Measurements from ENCODE around the gene SBNO1. TPM values are rescaled to one million over a fixed set of nuclear protein-coding genes. Genes with fewer than 3 reads are reported as not detected.
"Not testable (repeated sequence)": the region's sequence is repeated elsewhere in the genome, so short reads cannot be mapped to it uniquely, and the experiment has no call there.

SBNO1 gene
- total RNA-seq (36.4 TPM), polyA plus RNA-seq (10 to 100 TPM; 27.8 to 34.5 (median 29.6) TPM)

GRCh38 chr12:123364532-123365024, at the start of gene SBNO1:
Gene SBNO1 (minus strand): TSS chr12:123364847. CDS start chr12:123350441, 14,406 bp downstream.
- peak within 1 kb of the TSS; percentile 93 to 98 (median 95) for H3K4me3 Mint-ChIP-seq

DNA sequence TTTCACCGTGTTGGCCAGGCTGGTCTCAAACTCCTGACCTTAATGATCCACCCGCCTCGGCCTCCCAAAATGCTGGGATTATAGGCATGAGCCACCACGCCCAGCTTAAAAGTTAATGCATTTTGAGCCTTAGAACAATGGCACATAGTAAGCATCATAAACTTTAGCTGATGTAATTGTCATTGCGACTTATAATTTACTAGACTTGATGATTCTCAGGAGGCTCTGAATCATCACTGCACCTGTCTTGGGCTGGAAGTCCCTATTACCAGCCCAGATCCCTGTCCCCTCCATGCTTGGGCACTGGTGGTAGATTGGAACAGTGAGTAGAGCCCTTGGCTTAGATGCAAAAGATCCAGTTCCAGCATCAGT, 45.4 kb upstream of the SBNO1 start:
- Mint-ChIP-seq H3K4me1 (peaks cover 0 to 3% (median 2%) of the 10 kb centered on the region in 4 donors), H3K27me3 (no peaks in the 10 kb centered on the region), H3K9me3 (no peaks in the 10 kb centered on the region), H3K36me3 (peaks cover 12% of the 10 kb centered on the region), H3K27ac (no peak overlapping the region), H3K4me3 (no peak overlapping the region)
- Histone ChIP-seq H3K36me3 (ENCODE audit: control insufficient read depth, insufficient read depth, low read length) (peaks cover 21% of the 10 kb centered on the region), H3K4me3 (ENCODE audit: low read depth, low read length) (no peak overlapping the region), H3K4me1 (ENCODE audit: control insufficient read depth, insufficient read depth, low read length, poor library complexity, severe bottlenecking) (no peaks in the 10 kb centered on the region), H3K9me3 (ENCODE audit: control insufficient read depth in 2 of 2, low read length in 2 of 2) (no peaks in the 10 kb centered on the region), H3K27ac (ENCODE audit: insufficient read depth, low read length, poor library complexity, severe bottlenecking) (peak overlapping the region; percentile 14), H3K27me3 (ENCODE audit: control insufficient read depth, insufficient read depth, low read length) (no peaks in the 10 kb centered on the region)
- no peak for ATAC-seq (ENCODE audit: low read depth in 2 of 2)
- DNase-seq: no peak

More at GRCh38 chr12:123364532-123365024, at the start of gene SBNO1:
- H3K9me3 ChIP-seq (ENCODE audit: control insufficient read depth in 2 of 2, low read length in 2 of 2): no peaks in the 10 kb centered on the region
- peaks cover 35% of the 10 kb centered on the region for H3K4me1 ChIP-seq (ENCODE audit: control insufficient read depth, insufficient read depth, low read length, poor library complexity, severe bottlenecking)
- Mint-ChIP-seq H3K9me3 (no peaks in the 10 kb centered on the region), H3K27me3 (no peaks in the 10 kb centered on the region), H3K27ac (peak within 1 kb of the TSS; percentile 96 to 99 (median 96)), H3K36me3 (no peaks in the 10 kb centered on the region), H3K4me1 (peaks cover 8 to 38% (median 18%) of the 10 kb centered on the region in 4 donors)
- peak within 1 kb of the TSS; percentile 98 for H3K27ac ChIP-seq (ENCODE audit: insufficient read depth, low read length, poor library complexity, severe bottlenecking)
- ATAC-seq (ENCODE audit: low read depth in 2 of 2) (peak; percentile 56 to 60), DNase-seq (peak; percentile 88 to 93 (median 93))
- no peaks in the 10 kb centered on the region for H3K27me3 ChIP-seq (ENCODE audit: control insufficient read depth, insufficient read depth, low read length)
- peak within 1 kb of the TSS; percentile 94 for H3K4me3 ChIP-seq (ENCODE audit: low read depth, low read length)
- no peaks in the 10 kb centered on the region for H3K36me3 ChIP-seq (ENCODE audit: control insufficient read depth, insufficient read depth, low read length)

DNA sequence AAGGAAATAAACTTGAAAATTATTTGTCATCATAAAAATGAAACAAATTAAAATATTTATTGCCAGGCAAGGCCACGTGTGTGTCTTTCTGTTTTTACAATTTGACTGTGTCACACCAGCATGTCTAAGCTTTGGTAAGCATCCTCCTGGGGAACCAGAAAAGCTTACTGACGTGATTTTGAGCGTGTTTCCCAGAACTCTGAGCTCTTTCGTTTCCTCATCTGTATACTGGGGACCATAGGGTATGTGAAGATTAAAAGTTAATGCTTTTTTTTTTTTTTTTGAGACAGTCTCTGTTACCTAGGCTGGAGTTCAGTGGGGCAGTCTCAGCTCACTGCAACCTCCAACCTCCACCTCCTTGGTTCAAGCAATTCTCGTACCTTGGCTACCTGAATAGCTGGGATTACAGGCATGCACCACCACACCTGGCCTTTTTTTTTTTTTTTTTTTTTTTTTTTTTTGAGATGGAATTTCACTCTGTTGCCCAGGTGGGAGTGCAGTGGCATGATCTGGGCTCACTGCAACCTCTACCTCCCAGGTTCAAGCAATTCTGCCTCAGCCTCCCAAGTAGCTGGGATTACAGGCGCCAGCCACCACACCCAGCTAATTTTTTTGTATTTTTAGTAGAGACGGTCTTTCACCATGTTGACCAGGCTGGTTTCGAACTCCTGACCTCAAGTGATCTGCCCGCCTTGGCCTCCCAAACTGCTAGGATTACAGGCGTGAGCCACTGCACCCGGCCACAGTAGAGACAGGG, 44.8 kb upstream of the SBNO1 start:
- not testable (repeated sequence) for H3K27me3 Mint-ChIP-seq; H3K4me1 ChIP-seq (ENCODE audit: control insufficient read depth, insufficient read depth, low read length, poor library complexity, severe bottlenecking); DNase-seq; H3K4me3 ChIP-seq (ENCODE audit: low read depth, low read length); H3K27me3 ChIP-seq (ENCODE audit: control insufficient read depth, insufficient read depth, low read length); H3K9me3 ChIP-seq (ENCODE audit: control insufficient read depth in 2 of 2, low read length in 2 of 2); H3K27ac ChIP-seq (ENCODE audit: insufficient read depth, low read length, poor library complexity, severe bottlenecking); H3K4me1 Mint-ChIP-seq; H3K9me3 Mint-ChIP-seq
- H3K4me3 Mint-ChIP-seq: peak overlapping the region in 1 of 4 donors; percentile 21
- H3K27ac Mint-ChIP-seq: peak overlapping the region in 1 of 3 donors; percentile 89
- H3K36me3 ChIP-seq (ENCODE audit: control insufficient read depth, insufficient read depth, low read length): peaks cover 25% of the 10 kb centered on the region
- peak in 1 of 2 donors; percentile 28 for ATAC-seq (ENCODE audit: low read depth in 2 of 2)
- H3K36me3 Mint-ChIP-seq: peaks cover 14% of the 10 kb centered on the region

GRCh38 chr12:123408619-123409018, 44.0 kb upstream of the SBNO1 start:
- H3K27me3 ChIP-seq (ENCODE audit: control insufficient read depth, insufficient read depth, low read length); H3K4me1 ChIP-seq (ENCODE audit: control insufficient read depth, insufficient read depth, low read length, poor library complexity, severe bottlenecking); H3K4me3 Mint-ChIP-seq; ATAC-seq (ENCODE audit: low read depth in 2 of 2); H3K4me1 Mint-ChIP-seq; H3K9me3 Mint-ChIP-seq; H3K27ac Mint-ChIP-seq; H3K4me3 ChIP-seq (ENCODE audit: low read depth, low read length); DNase-seq; H3K27ac ChIP-seq (ENCODE audit: insufficient read depth, low read length, poor library complexity, severe bottlenecking); H3K27me3 Mint-ChIP-seq; H3K9me3 ChIP-seq (ENCODE audit: control insufficient read depth in 2 of 2, low read length in 2 of 2): not testable (repeated sequence)
- peaks cover 34% of the 10 kb centered on the region for H3K36me3 ChIP-seq (ENCODE audit: control insufficient read depth, insufficient read depth, low read length)
- H3K36me3 Mint-ChIP-seq: peaks cover 14% of the 10 kb centered on the region

DNA sequence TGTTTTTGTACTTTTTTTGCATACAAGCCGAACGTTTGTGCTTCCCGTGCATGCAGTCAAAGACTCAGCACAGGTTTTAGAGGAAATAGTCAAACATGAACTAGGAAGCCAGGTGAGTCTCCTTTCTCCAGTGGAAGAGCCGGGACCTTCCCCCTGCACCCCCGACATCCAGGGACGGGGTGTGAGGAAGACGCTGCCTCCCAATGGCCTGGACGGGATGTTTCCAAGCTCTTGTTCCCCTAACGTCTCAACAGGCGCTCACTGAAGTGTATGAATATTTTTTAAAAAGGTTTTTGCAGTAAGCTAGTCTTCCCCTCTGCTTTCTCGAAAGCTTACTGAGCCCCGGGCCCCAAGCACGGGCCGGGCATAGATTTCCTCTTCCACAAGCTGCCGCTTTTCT, 43.3 kb upstream of the SBNO1 start:
- ATAC-seq (ENCODE audit: low read depth in 2 of 2): not testable (repeated sequence)

GRCh38 chr12:123407269-123407668, 42.6 kb upstream of the SBNO1 start:
- not testable (repeated sequence) for H3K27ac Mint-ChIP-seq; H3K4me1 ChIP-seq (ENCODE audit: control insufficient read depth, insufficient read depth, low read length, poor library complexity, severe bottlenecking); DNase-seq; H3K27me3 Mint-ChIP-seq; H3K27me3 ChIP-seq (ENCODE audit: control insufficient read depth, insufficient read depth, low read length); H3K9me3 Mint-ChIP-seq; ATAC-seq (ENCODE audit: low read depth in 2 of 2); H3K4me3 ChIP-seq (ENCODE audit: low read depth, low read length); H3K27ac ChIP-seq (ENCODE audit: insufficient read depth, low read length, poor library complexity, severe bottlenecking); H3K9me3 ChIP-seq (ENCODE audit: control insufficient read depth in 2 of 2, low read length in 2 of 2); H3K4me3 Mint-ChIP-seq; H3K4me1 Mint-ChIP-seq
- H3K36me3 ChIP-seq (ENCODE audit: control insufficient read depth, insufficient read depth, low read length): peaks cover 43% of the 10 kb centered on the region
- peaks cover 22% of the 10 kb centered on the region for H3K36me3 Mint-ChIP-seq

More for the DNA sequence above, 43.3 kb upstream of the SBNO1 start:
- not testable (repeated sequence) for H3K4me3 Mint-ChIP-seq; H3K27ac Mint-ChIP-seq; DNase-seq; H3K4me1 ChIP-seq (ENCODE audit: control insufficient read depth, insufficient read depth, low read length, poor library complexity, severe bottlenecking); H3K4me3 ChIP-seq (ENCODE audit: low read depth, low read length); H3K4me1 Mint-ChIP-seq; H3K27me3 Mint-ChIP-seq; H3K9me3 ChIP-seq (ENCODE audit: control insufficient read depth in 2 of 2, low read length in 2 of 2); H3K27me3 ChIP-seq (ENCODE audit: control insufficient read depth, insufficient read depth, low read length); H3K27ac ChIP-seq (ENCODE audit: insufficient read depth, low read length, poor library complexity, severe bottlenecking); H3K9me3 Mint-ChIP-seq
- H3K36me3 Mint-ChIP-seq: peaks cover 19% of the 10 kb centered on the region
- peaks cover 40% of the 10 kb centered on the region for H3K36me3 ChIP-seq (ENCODE audit: control insufficient read depth, insufficient read depth, low read length)

DNA sequence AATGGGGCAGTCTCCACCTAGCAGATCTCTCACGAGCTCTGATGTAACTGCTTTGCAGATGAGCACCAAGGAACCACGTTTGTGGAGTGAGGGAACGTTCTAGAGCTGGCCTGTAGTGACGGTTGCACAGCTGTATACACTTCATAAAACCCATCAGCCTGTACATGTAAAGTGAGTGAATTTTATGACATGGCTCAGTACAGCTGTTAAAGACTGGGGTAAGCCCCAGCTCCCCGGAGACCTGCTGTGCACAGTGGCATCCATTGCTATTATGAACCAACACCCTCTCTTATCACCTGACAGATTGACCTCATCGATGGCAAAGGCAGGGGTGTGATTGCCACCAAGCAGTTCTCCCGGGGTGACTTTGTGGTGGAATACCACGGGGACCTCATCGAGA, 39.9 kb upstream of the SBNO1 start:
- Histone ChIP-seq H3K9me3 (ENCODE audit: control insufficient read depth in 2 of 2, low read length in 2 of 2) (no peaks in the 10 kb centered on the region), H3K36me3 (ENCODE audit: control insufficient read depth, insufficient read depth, low read length) (peaks cover 44% of the 10 kb centered on the region), H3K27ac (ENCODE audit: insufficient read depth, low read length, poor library complexity, severe bottlenecking) (no peak overlapping the region), H3K4me1 (ENCODE audit: control insufficient read depth, insufficient read depth, low read length, poor library complexity, severe bottlenecking) (no peaks in the 10 kb centered on the region), H3K4me3 (ENCODE audit: low read depth, low read length) (no peak overlapping the region), H3K27me3 (ENCODE audit: control insufficient read depth, insufficient read depth, low read length) (no peaks in the 10 kb centered on the region)
- H3K4me3 Mint-ChIP-seq: no peak overlapping the region
- no peaks in the 10 kb centered on the region for H3K9me3 Mint-ChIP-seq
- H3K4me1 Mint-ChIP-seq: peaks cover 0 to 5% (median 0%) of the 10 kb centered on the region in 4 donors
- no peak for DNase-seq
- ATAC-seq (ENCODE audit: low read depth in 2 of 2): no peak
- no peak overlapping the region for H3K27ac Mint-ChIP-seq
- peaks cover 19% of the 10 kb centered on the region for H3K36me3 Mint-ChIP-seq
- H3K27me3 Mint-ChIP-seq: no peaks in the 10 kb centered on the region

Measured in CD4-positive, CD25-positive, alpha-beta regulatory T cell (primary cell).